ENCODE data around the gene RAB43. TPM values are rescaled to one million over a fixed set of nuclear protein-coding genes. Genes with fewer than 3 reads are reported as not detected.

The RAB43 gene
- total RNA-seq, 2 experiments from 2014 or later = 47.5 to 48.1 TPM

GRCh38 chr3:129107793-129108192 is 13.8 kb downstream of the RAB43 start:
- peaks cover 84% of the 10 kb centered on the region for H3K36me3 Mint-ChIP-seq (ENCODE audit: low read depth)
- peak overlapping the region; percentile 42 for H3K4me3 Mint-ChIP-seq
- no peak for TF ChIP-seq CTCF (IDR thresholded peaks at IDR 0.05)
- CTCF ChIA-PET = interaction anchor here (1.0 to 1.5 kb wide), 2 partner anchors 11 to 54 kb away, joined by 3 to 4 read pairs; no protein-coding TSS in a partner anchor
- DNase-seq (no peak), ATAC-seq (ENCODE audit: poor library complexity) (no peak)
- Histone ChIP-seq H3K36me3 (ENCODE audit: insufficient read depth, low read length) (peaks cover 72% of the 10 kb centered on the region), H3K27me3 (ENCODE audit: control insufficient read depth in 1 of 2, insufficient read depth in 2 of 2, low read length in 2 of 2) (no peaks in the 10 kb centered on the region), H3K27ac (ENCODE audit: low read depth in 1 of 2, low read length in 2 of 2) (peak overlapping the region in 1 of 2 donors; percentile 13), H3K9me3 (ENCODE audit: control insufficient read depth in 1 of 2, insufficient read depth in 1 of 2, low read length in 2 of 2) (no peaks in the 10 kb centered on the region), H3K4me1 (ENCODE audit: insufficient read depth, low read length) (peaks cover 80% of the 10 kb centered on the region), H3K4me3 (ENCODE audit: low read length) (no peak overlapping the region)
- POLR2A ChIA-PET = interaction anchor here (4.3 kb wide), 1 partner anchor 12 kb away, joined by 33 read pairs; the partner anchor contains the start of gene RAB43
- H3K4me1 Mint-ChIP-seq (ENCODE audit: low read depth) = peaks cover 78% of the 10 kb centered on the region
- intact Hi-C loops (cut with DNase I, micrococcal nuclease) = no loop called here
- no peaks in the 10 kb centered on the region for H3K9me3 Mint-ChIP-seq
- H3K27me3 Mint-ChIP-seq = no peaks in the 10 kb centered on the region
- peak overlapping the region; percentile 75 for H3K27ac Mint-ChIP-seq

GRCh38 chr3:129106866-129107565 is 14.6 kb downstream of the RAB43 start:
- TF ChIP-seq CTCF (IDR thresholded peaks at IDR 0.05) = no peak
- ChIA-PET POLR2A (interaction anchor here (0.6 to 4.3 kb wide), 3 partner anchors 10 to 67 kb away, joined by 3 to 33 read pairs (median 4); partner anchors contain the start of gene RAB43), CTCF (interaction anchor here (0.9 kb wide), 1 partner anchor 13 kb away, joined by 3 read pairs; no protein-coding TSS in a partner anchor)
- H3K27me3 Mint-ChIP-seq = no peaks in the 10 kb centered on the region
- intact Hi-C loops (cut with DNase I, micrococcal nuclease) = no loop called here
- H3K4me3 ChIP-seq (ENCODE audit: low read length) = no peak overlapping the region
- no peaks in the 10 kb centered on the region for H3K27me3 ChIP-seq (ENCODE audit: control insufficient read depth in 1 of 2, insufficient read depth in 2 of 2, low read length in 2 of 2)
- peaks cover 77% of the 10 kb centered on the region for H3K4me1 ChIP-seq (ENCODE audit: insufficient read depth, low read length)
- H3K4me3 Mint-ChIP-seq = peak overlapping the region; percentile 42
- peak overlapping the region in 1 of 2 donors; percentile 22 for H3K27ac ChIP-seq (ENCODE audit: low read depth in 1 of 2, low read length in 2 of 2)
- no peaks in the 10 kb centered on the region for H3K9me3 ChIP-seq (ENCODE audit: control insufficient read depth in 1 of 2, insufficient read depth in 1 of 2, low read length in 2 of 2)
- H3K4me1 Mint-ChIP-seq (ENCODE audit: low read depth) = peaks cover 79% of the 10 kb centered on the region
- ATAC-seq (ENCODE audit: poor library complexity) (no peak), DNase-seq (no peak)
- H3K27ac Mint-ChIP-seq = peak overlapping the region; percentile 75
- H3K36me3 Mint-ChIP-seq (ENCODE audit: low read depth) = peaks cover 79% of the 10 kb centered on the region
- H3K36me3 ChIP-seq (ENCODE audit: insufficient read depth, low read length) = peaks cover 69% of the 10 kb centered on the region
- no peaks in the 10 kb centered on the region for H3K9me3 Mint-ChIP-seq

- no peaks in the 10 kb centered on the region for H3K9me3 ChIP-seq (ENCODE audit: control insufficient read depth in 1 of 2, insufficient read depth in 1 of 2, low read length in 2 of 2)
- peaks cover 79% of the 10 kb centered on the region for H3K4me1 ChIP-seq (ENCODE audit: insufficient read depth, low read length)
- intact Hi-C loops (cut with DNase I, micrococcal nuclease) = no loop called here
- no peak for DNase-seq
- CTCF ChIA-PET = interaction anchor here (0.9 to 1.2 kb wide), 2 partner anchors 14 to 136 kb away, joined by 3 read pairs; no protein-coding TSS in a partner anchor
- no peak for TF ChIP-seq CTCF (IDR thresholded peaks at IDR 0.05)
- POLR2A ChIA-PET = interaction anchor here (0.7 to 4.3 kb wide), 2 partner anchors 10 to 13 kb away, joined by 3 to 33 read pairs; partner anchors contain the start of gene RAB43
- H3K4me1 Mint-ChIP-seq (ENCODE audit: low read depth) = peaks cover 86% of the 10 kb centered on the region
- peaks cover 81% of the 10 kb centered on the region for H3K36me3 Mint-ChIP-seq (ENCODE audit: low read depth)
- no peaks in the 10 kb centered on the region for H3K9me3 Mint-ChIP-seq
- H3K4me3 ChIP-seq (ENCODE audit: low read length) = no peak overlapping the region
- ATAC-seq (ENCODE audit: poor library complexity) = no peak
- H3K4me3 Mint-ChIP-seq = no peak overlapping the region
- no peaks in the 10 kb centered on the region for H3K27me3 ChIP-seq (ENCODE audit: control insufficient read depth in 1 of 2, insufficient read depth in 2 of 2, low read length in 2 of 2)
- H3K27ac Mint-ChIP-seq = peak overlapping the region; percentile 75
- H3K27ac ChIP-seq (ENCODE audit: low read depth in 1 of 2, low read length in 2 of 2) = peak overlapping the region in 1 of 2 donors; percentile 22
- H3K36me3 ChIP-seq (ENCODE audit: insufficient read depth, low read length) = peaks cover 67% of the 10 kb centered on the region
- no peaks in the 10 kb centered on the region for H3K27me3 Mint-ChIP-seq
These were observed 15.3 kb downstream of the RAB43 start for GRCh38 chr3:129106320-129106719.

All from CD4-positive, alpha-beta T cell (primary cell).